Activated CD8-positive, alpha-beta memory T cell treated with anti-CD3 and anti-CD28 coated beads, Interleukin-2, amount 50 U/mL, for 1 hour (primary cell): ENCODE data around the gene GNA14.
"Not testable (repeated sequence)": the region's sequence is repeated elsewhere in the genome, so short reads cannot be mapped to it uniquely, and the experiment has no call there.

Source experiments
- DNase-seq: peaks from one replicate; pipeline ENCODE4 v3.0.0-alpha.2; 2020; ENCODE audit errors: extremely low read depth

The GNA14 gene

GRCh38 chr9:77402286-77402685 lies 245.8 kb downstream of the GNA14 start:
- no peak for DNase-seq

- no peak for DNase-seq
Measured at GRCh38 chr9:77399964-77400363, 248.2 kb downstream of the GNA14 start.

GRCh38 chr9:77398581-77398980 lies 249.5 kb downstream of the GNA14 start:
- not testable (repeated sequence) for DNase-seq

GRCh38 chr9:77392328-77392727 lies 255.8 kb downstream of the GNA14 start:
- no peak for DNase-seq

- no peak for DNase-seq
Measured at GRCh38 chr9:77391834-77392233, 256.3 kb downstream of the GNA14 start.

GRCh38 chr9:77386187-77386586 lies 261.9 kb downstream of the GNA14 start:
- no peak for DNase-seq

GRCh38 chr9:77384406-77384805 lies 263.7 kb downstream of the GNA14 start:
- no peak for DNase-seq

GRCh38 chr9:77375956-77376532 lies 272.1 kb downstream of the GNA14 start:
- DNase-seq = no peak

- no peak for DNase-seq
Measured at GRCh38 chr9:77374266-77374665, 273.9 kb downstream of the GNA14 start.
